ENCODE data around the gene ZNF157.

Gene ZNF157

DNA sequence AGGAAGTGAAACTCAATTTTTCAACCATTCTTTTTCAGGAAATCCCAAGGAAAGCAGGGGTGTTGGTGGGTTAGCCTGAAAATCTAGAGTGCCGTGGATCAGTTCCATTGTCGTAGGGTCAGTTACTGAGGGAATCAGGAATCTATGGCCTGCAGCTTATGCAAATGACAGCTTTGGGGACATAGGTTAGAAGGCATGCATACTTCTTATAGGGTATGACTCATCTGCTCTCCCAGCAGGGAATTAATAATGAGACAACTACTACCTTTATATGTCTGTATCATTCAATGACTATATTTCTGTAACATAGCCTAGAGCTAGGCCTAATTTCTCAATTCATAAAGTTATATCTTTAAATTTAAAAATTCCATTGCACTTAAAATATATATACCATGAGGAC is 76.1 kb downstream of the ZNF157 start:
- Histone ChIP-seq H3K14ac (ENCODE audit: low read length in 2 of 2) (no peak overlapping the region), H3K4ac (ENCODE audit: low read depth in 1 of 2, low read length in 2 of 2) (no peak overlapping the region), H3K36me3 (ENCODE audit: control insufficient read depth in 1 of 2, insufficient read depth in 2 of 2, low read depth in 1 of 2, low read length in 2 of 2) (peaks cover 8 to 37% of the 10 kb centered on the region in 2 experiments), H2BK12ac (ENCODE audit: low read length in 2 of 2) (no peak overlapping the region), H3K79me1 (replicated peaks; ENCODE audit: low read length, poor library complexity, severe bottlenecking) (no peaks in the 10 kb centered on the region), H3K9ac (ENCODE audit: low read length) (no peak overlapping the region), H3K4me1 (ENCODE audit: control insufficient read depth, insufficient read depth, low read depth, low read length) (no peaks in the 10 kb centered on the region), H3K27ac (ENCODE audit: low read length, poor library complexity, severe bottlenecking) (no peak overlapping the region), H3K9me3 (ENCODE audit: control insufficient read depth, low read length) (peaks cover 79% of the 10 kb centered on the region), H3K23ac (ENCODE audit: low read length in 2 of 2) (no peak overlapping the region), H3K27me3 (ENCODE audit: control insufficient read depth in 1 of 2, insufficient read depth in 1 of 2, low read length in 2 of 2) (no peaks in the 10 kb centered on the region), H3K18ac (ENCODE audit: low read depth in 1 of 2, low read length in 2 of 2) (no peak overlapping the region), H2BK120ac (ENCODE audit: low read depth, low read length) (no peak overlapping the region), H2AFZ (ENCODE audit: low read depth, low read length) (no peak overlapping the region), H3K4me3 (ENCODE audit: insufficient read depth in 1 of 2, low read depth in 1 of 2, low read length in 2 of 2) (peak overlapping the region in 1 of 2 experiments; percentile 8), H4K8ac (ENCODE audit: low read length) (no peak overlapping the region), H3K4me2 (ENCODE audit: low read length, poor library complexity, severe bottlenecking) (no peak overlapping the region), H4K91ac (ENCODE audit: low read length) (no peak overlapping the region), H2AK5ac (ENCODE audit: low read length, severe bottlenecking) (no peak overlapping the region), H2BK15ac (ENCODE audit: low read depth, poor library complexity, severe bottlenecking) (no peak overlapping the region), H2BK5ac (ENCODE audit: low read depth, low read length, poor library complexity, severe bottlenecking) (no peak overlapping the region)
- no peak for DNase-seq
- 100% methylated on average over 2 of the region's 2 CpGs for WGBS

DNA sequence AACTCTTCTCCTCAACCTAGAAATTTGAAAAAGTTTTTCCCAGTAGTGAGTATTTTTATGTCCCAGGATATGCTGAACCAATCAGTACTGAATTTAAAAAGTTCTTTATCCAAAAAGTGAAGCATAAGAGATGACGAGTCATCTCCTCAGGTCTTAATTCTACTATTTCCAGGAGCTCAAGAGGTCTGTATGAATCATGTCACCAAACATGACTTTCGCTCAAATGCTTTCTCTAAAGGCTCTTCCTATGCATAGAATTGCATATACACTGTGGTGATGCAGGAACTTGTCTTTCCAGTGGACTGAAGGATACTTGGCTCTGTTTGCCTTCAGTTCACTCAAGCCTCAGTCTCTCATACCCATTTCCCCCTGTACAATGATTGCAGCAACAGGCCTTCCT is 76.6 kb downstream of the ZNF157 start:
- no peak overlapping the region for H2BK5ac ChIP-seq (ENCODE audit: low read depth, low read length, poor library complexity, severe bottlenecking)
- no peak overlapping the region for H3K18ac ChIP-seq (ENCODE audit: low read depth in 1 of 2, low read length in 2 of 2)
- H3K9me3 ChIP-seq (ENCODE audit: control insufficient read depth, low read length), result peaks cover 82% of the 10 kb centered on the region
- H3K4me1 ChIP-seq (ENCODE audit: control insufficient read depth, insufficient read depth, low read depth, low read length), result no peaks in the 10 kb centered on the region
- H3K14ac ChIP-seq (ENCODE audit: low read length in 2 of 2), result no peak overlapping the region
- no peak overlapping the region for H4K91ac ChIP-seq (ENCODE audit: low read length)
- H2BK15ac ChIP-seq (ENCODE audit: low read depth, poor library complexity, severe bottlenecking), result no peak overlapping the region
- H3K23ac ChIP-seq (ENCODE audit: low read length in 2 of 2), result no peak overlapping the region
- H2BK120ac ChIP-seq (ENCODE audit: low read depth, low read length), result no peak overlapping the region
- DNase-seq, result no peak
- WGBS, result 86% methylated on average over 1 of the region's 2 CpGs
- no peak overlapping the region for H2BK12ac ChIP-seq (ENCODE audit: low read length in 2 of 2)
- no peak overlapping the region for H3K27ac ChIP-seq (ENCODE audit: low read length, poor library complexity, severe bottlenecking)
- H3K36me3 ChIP-seq (ENCODE audit: control insufficient read depth in 1 of 2, insufficient read depth in 2 of 2, low read depth in 1 of 2, low read length in 2 of 2), result peaks cover 10 to 39% of the 10 kb centered on the region in 2 experiments
- no peak overlapping the region for H2AK5ac ChIP-seq (ENCODE audit: low read length, severe bottlenecking)
- H3K4me2 ChIP-seq (ENCODE audit: low read length, poor library complexity, severe bottlenecking), result no peak overlapping the region
- H3K9ac ChIP-seq (ENCODE audit: low read length), result no peak overlapping the region
- H4K8ac ChIP-seq (ENCODE audit: low read length), result no peak overlapping the region
- no peaks in the 10 kb centered on the region for H3K79me1 ChIP-seq (replicated peaks; ENCODE audit: low read length, poor library complexity, severe bottlenecking)
- H3K27me3 ChIP-seq (ENCODE audit: control insufficient read depth in 1 of 2, insufficient read depth in 1 of 2, low read length in 2 of 2), result no peaks in the 10 kb centered on the region
- H3K4ac ChIP-seq (ENCODE audit: low read depth in 1 of 2, low read length in 2 of 2), result no peak overlapping the region
- peak overlapping the region in 1 of 2 experiments; percentile 59 for H3K4me3 ChIP-seq (ENCODE audit: insufficient read depth in 1 of 2, low read depth in 1 of 2, low read length in 2 of 2)
- H2AFZ ChIP-seq (ENCODE audit: low read depth, low read length), result no peak overlapping the region

DNA sequence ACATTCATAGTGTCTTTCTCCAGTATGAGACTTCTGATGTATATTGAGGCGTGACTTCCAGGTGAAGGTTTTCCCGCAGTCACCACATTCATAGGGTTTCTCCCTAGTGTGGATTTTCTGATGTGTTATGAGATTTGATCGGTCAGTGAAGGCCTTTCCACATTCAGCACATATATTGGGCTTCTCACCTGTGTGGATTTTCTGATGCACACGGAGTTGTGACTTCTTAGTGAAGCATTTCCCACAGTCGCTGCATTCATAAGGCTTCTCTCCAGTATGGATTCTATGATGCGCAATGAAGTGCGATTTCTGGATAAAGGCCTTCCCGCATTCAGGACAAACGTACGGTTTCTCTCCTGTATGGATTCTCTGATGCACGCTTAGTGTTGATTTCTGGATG is 77.2 kb downstream of the ZNF157 start:
- 97% methylated on average over 10 of the region's 11 CpGs for WGBS
- no peak overlapping the region for H2BK120ac ChIP-seq (ENCODE audit: low read depth, low read length)
- H3K14ac ChIP-seq (ENCODE audit: low read length in 2 of 2), result no peak overlapping the region
- H3K9me3 ChIP-seq (ENCODE audit: control insufficient read depth, low read length), result peaks cover 87% of the 10 kb centered on the region
- no peak overlapping the region for H4K8ac ChIP-seq (ENCODE audit: low read length)
- H3K4ac ChIP-seq (ENCODE audit: low read depth in 1 of 2, low read length in 2 of 2), result no peak overlapping the region
- H2AK5ac ChIP-seq (ENCODE audit: low read length, severe bottlenecking), result no peak overlapping the region
- no peak overlapping the region for H3K4me2 ChIP-seq (ENCODE audit: low read length, poor library complexity, severe bottlenecking)
- H3K27ac ChIP-seq (ENCODE audit: low read length, poor library complexity, severe bottlenecking), result no peak overlapping the region
- no peak overlapping the region for H3K23ac ChIP-seq (ENCODE audit: low read length in 2 of 2)
- no peak overlapping the region for H2AFZ ChIP-seq (ENCODE audit: low read depth, low read length)
- H3K9ac ChIP-seq (ENCODE audit: low read length), result no peak overlapping the region
- peak overlapping the region in 1 of 2 experiments; percentile 59 for H3K4me3 ChIP-seq (ENCODE audit: insufficient read depth in 1 of 2, low read depth in 1 of 2, low read length in 2 of 2)
- H2BK15ac ChIP-seq (ENCODE audit: low read depth, poor library complexity, severe bottlenecking), result no peak overlapping the region
- DNase-seq, result no peak
- H4K91ac ChIP-seq (ENCODE audit: low read length), result no peak overlapping the region
- H3K4me1 ChIP-seq (ENCODE audit: control insufficient read depth, insufficient read depth, low read depth, low read length), result no peaks in the 10 kb centered on the region
- peaks cover 17 to 45% of the 10 kb centered on the region in 2 experiments for H3K36me3 ChIP-seq (ENCODE audit: control insufficient read depth in 1 of 2, insufficient read depth in 2 of 2, low read depth in 1 of 2, low read length in 2 of 2)
- H2BK5ac ChIP-seq (ENCODE audit: low read depth, low read length, poor library complexity, severe bottlenecking), result no peak overlapping the region
- H3K18ac ChIP-seq (ENCODE audit: low read depth in 1 of 2, low read length in 2 of 2), result no peak overlapping the region
- H2BK12ac ChIP-seq (ENCODE audit: low read length in 2 of 2), result no peak overlapping the region
- H3K79me1 ChIP-seq (replicated peaks; ENCODE audit: low read length, poor library complexity, severe bottlenecking), result no peaks in the 10 kb centered on the region
- H3K27me3 ChIP-seq (ENCODE audit: control insufficient read depth in 1 of 2, insufficient read depth in 1 of 2, low read length in 2 of 2), result no peaks in the 10 kb centered on the region

DNA sequence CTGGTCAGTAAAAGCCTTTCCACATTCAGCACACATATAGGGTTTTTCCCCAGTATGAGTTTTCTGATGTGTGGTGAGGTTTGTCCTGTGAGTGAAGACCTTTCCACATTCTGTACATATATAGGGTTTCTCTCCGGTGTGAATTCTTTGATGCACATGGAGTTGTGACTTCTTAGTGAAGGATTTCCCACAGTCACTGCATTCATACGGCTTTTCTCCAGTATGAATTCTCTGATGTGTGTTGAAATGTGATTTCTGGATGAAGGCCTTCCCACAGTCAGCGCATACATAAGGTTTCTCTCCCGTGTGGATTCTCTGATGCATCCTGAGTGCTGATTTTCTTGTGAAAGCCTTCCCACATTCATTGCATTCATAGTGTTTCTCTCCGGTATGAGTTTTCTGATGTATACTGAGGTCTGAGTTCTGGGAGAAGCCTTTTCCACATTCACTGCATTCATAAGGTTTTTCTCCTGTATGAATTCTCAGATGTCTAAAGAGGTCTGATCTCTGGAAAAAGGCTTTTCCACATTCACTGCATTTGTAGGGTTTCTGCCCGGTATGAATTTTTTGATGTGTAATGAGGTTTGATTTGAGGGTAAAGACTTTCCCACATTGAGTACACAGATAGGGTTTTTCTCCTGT is 77.9 kb downstream of the ZNF157 start:
- H3K36me3 ChIP-seq (ENCODE audit: control insufficient read depth in 1 of 2, insufficient read depth in 2 of 2, low read depth in 1 of 2, low read length in 2 of 2), result peaks cover 18 to 52% of the 10 kb centered on the region in 2 experiments

More for the DNA sequence above, 77.9 kb downstream of the ZNF157 start:
- no peak overlapping the region for H4K91ac ChIP-seq (ENCODE audit: low read length)
- no peak overlapping the region for H2BK12ac ChIP-seq (ENCODE audit: low read length in 2 of 2)
- H3K4me1 ChIP-seq (ENCODE audit: control insufficient read depth, insufficient read depth, low read depth, low read length), result no peaks in the 10 kb centered on the region
- no peak overlapping the region for H3K4me2 ChIP-seq (ENCODE audit: low read length, poor library complexity, severe bottlenecking)
- no peaks in the 10 kb centered on the region for H3K27me3 ChIP-seq (ENCODE audit: control insufficient read depth in 1 of 2, insufficient read depth in 1 of 2, low read length in 2 of 2)
- no peak overlapping the region for H2AK5ac ChIP-seq (ENCODE audit: low read length, severe bottlenecking)
- H3K4me3 ChIP-seq (ENCODE audit: insufficient read depth in 1 of 2, low read depth in 1 of 2, low read length in 2 of 2), result peak overlapping the region in 1 of 2 experiments; percentile 59
- no peak overlapping the region for H3K4ac ChIP-seq (ENCODE audit: low read depth in 1 of 2, low read length in 2 of 2)
- 100% methylated on average over 4 of the region's 6 CpGs for WGBS
- H2BK120ac ChIP-seq (ENCODE audit: low read depth, low read length), result no peak overlapping the region
- no peak overlapping the region for H3K18ac ChIP-seq (ENCODE audit: low read depth in 1 of 2, low read length in 2 of 2)
- no peak for DNase-seq
- no peak overlapping the region for H3K27ac ChIP-seq (ENCODE audit: low read length, poor library complexity, severe bottlenecking)
- H3K23ac ChIP-seq (ENCODE audit: low read length in 2 of 2), result no peak overlapping the region
- H2BK15ac ChIP-seq (ENCODE audit: low read depth, poor library complexity, severe bottlenecking), result no peak overlapping the region
- H2AFZ ChIP-seq (ENCODE audit: low read depth, low read length), result no peak overlapping the region
- H2BK5ac ChIP-seq (ENCODE audit: low read depth, low read length, poor library complexity, severe bottlenecking), result no peak overlapping the region
- H3K9ac ChIP-seq (ENCODE audit: low read length), result no peak overlapping the region
- H3K14ac ChIP-seq (ENCODE audit: low read length in 2 of 2), result no peak overlapping the region
- H4K8ac ChIP-seq (ENCODE audit: low read length), result no peak overlapping the region
- peaks cover 87% of the 10 kb centered on the region for H3K9me3 ChIP-seq (ENCODE audit: control insufficient read depth, low read length)
- H3K79me1 ChIP-seq (replicated peaks; ENCODE audit: low read length, poor library complexity, severe bottlenecking), result no peaks in the 10 kb centered on the region
